ENCODE data around the gene ATP6V1G3. TPM values are rescaled to one million over a fixed set of nuclear protein-coding genes. Genes with fewer than 3 reads are reported as not detected.

The ATP6V1G3 gene
- total RNA-seq, 4 donors from 2014 or later: not detected

- Histone ChIP-seq H3K27ac (no peak overlapping the region), H3K4me3 (no peak overlapping the region), H3K27me3 (no peaks in the 10 kb centered on the region), H3K36me3 (no peaks in the 10 kb centered on the region), H3K4me1 (peaks cover 0 to 4% (median 0%) of the 10 kb centered on the region in 4 donors), H3K9me3 (no peaks in the 10 kb centered on the region)
- in situ Hi-C loops (cut with MboI; ENCODE audit: low pct_ligation_motif_present in 1 of 4, low pct_unique_long_range_greater_than_20kb in 1 of 4, low sequenced_read_pairs in 3 of 4) (no loop called here), intact Hi-C loops (cut with DNase I; ENCODE audit: low total_unique reads) (no loop called here)
- 67 to 77% methylated on average over 3 of the region's 3 CpGs for WGBS, 2 donors (ENCODE audit: low coverage in 1 of 2)
- no peak for DNase-seq
- TF ChIP-seq CTCF (IDR thresholded peaks at IDR 0.05): no peak
- TF ChIP-seq EP300 (IDR thresholded peaks at IDR 0.05; ENCODE audit: low read depth): no peak
- TF ChIP-seq POLR2A (IDR thresholded peaks at IDR 0.05): no peak
- TF ChIP-seq POLR2AphosphoS5 (IDR thresholded peaks at IDR 0.05): no peak
These were observed 44.8 kb downstream of the ATP6V1G3 start for GRCh38 chr1:198495631-198496030.

GRCh38 chr1:198494658-198495103, 45.8 kb downstream of the ATP6V1G3 start:
- Histone ChIP-seq H3K27ac (no peak overlapping the region), H3K36me3 (no peaks in the 10 kb centered on the region), H3K4me1 (peaks cover 0 to 4% (median 0%) of the 10 kb centered on the region in 4 donors), H3K9me3 (no peaks in the 10 kb centered on the region), H3K27me3 (no peaks in the 10 kb centered on the region), H3K4me3 (no peak overlapping the region)
- intact Hi-C loops (cut with DNase I; ENCODE audit: low total_unique reads): no loop called here
- TF ChIP-seq CTCF (IDR thresholded peaks at IDR 0.05) (no peak), EP300 (IDR thresholded peaks at IDR 0.05; ENCODE audit: low read depth) (no peak), POLR2AphosphoS5 (IDR thresholded peaks at IDR 0.05) (no peak), POLR2A (IDR thresholded peaks at IDR 0.05) (no peak)
- in situ Hi-C loops (cut with MboI; ENCODE audit: low pct_ligation_motif_present in 1 of 4, low pct_unique_long_range_greater_than_20kb in 1 of 4, low sequenced_read_pairs in 3 of 4): no loop called here
- WGBS, 2 donors (ENCODE audit: low coverage in 1 of 2): 99% methylated on average over 13 of the region's 13 CpGs; no CpG with 5 or more reads in 1 of the 2 donors
- no peak for DNase-seq

- in situ Hi-C loops (cut with MboI; ENCODE audit: low pct_ligation_motif_present in 1 of 4, low pct_unique_long_range_greater_than_20kb in 1 of 4, low sequenced_read_pairs in 3 of 4): no loop called here
- no peaks in the 10 kb centered on the region for H3K36me3 ChIP-seq
- DNase-seq: no peak
- H3K4me3 ChIP-seq: no peak overlapping the region
- TF ChIP-seq POLR2A (IDR thresholded peaks at IDR 0.05): no peak
- TF ChIP-seq POLR2AphosphoS5 (IDR thresholded peaks at IDR 0.05): no peak
- no peak for TF ChIP-seq CTCF (IDR thresholded peaks at IDR 0.05)
- TF ChIP-seq EP300 (IDR thresholded peaks at IDR 0.05; ENCODE audit: low read depth): no peak
- H3K27me3 ChIP-seq: no peaks in the 10 kb centered on the region
- intact Hi-C loops (cut with DNase I; ENCODE audit: low total_unique reads): no loop called here
- H3K4me1 ChIP-seq: peaks cover 0 to 4% (median 0%) of the 10 kb centered on the region in 4 donors
- 95% methylated on average over 5 of the region's 5 CpGs; no CpG with 5 or more reads in 1 of the 2 donors for whole genome bisulfite sequencing, 2 donors (ENCODE audit: low coverage in 1 of 2)
- no peak overlapping the region for H3K27ac ChIP-seq
- H3K9me3 ChIP-seq: no peaks in the 10 kb centered on the region
These were observed 46.3 kb downstream of the ATP6V1G3 start for GRCh38 chr1:198494139-198494538.

- Histone ChIP-seq H3K36me3 (no peaks in the 10 kb centered on the region), H3K27ac (no peak overlapping the region), H3K9me3 (no peaks in the 10 kb centered on the region), H3K27me3 (no peaks in the 10 kb centered on the region), H3K4me3 (no peak overlapping the region), H3K4me1 (peaks cover 0 to 4% (median 0%) of the 10 kb centered on the region in 4 donors)
- intact Hi-C loops (cut with DNase I; ENCODE audit: low total_unique reads): no loop called here
- 94% methylated on average over 8 of the region's 10 CpGs; no CpG with 5 or more reads in 1 of the 2 donors for WGBS, 2 donors (ENCODE audit: low coverage in 1 of 2)
- in situ Hi-C loops (cut with MboI; ENCODE audit: low pct_ligation_motif_present in 1 of 4, low pct_unique_long_range_greater_than_20kb in 1 of 4, low sequenced_read_pairs in 3 of 4): no loop called here
- DNase-seq: no peak
- TF ChIP-seq CTCF (IDR thresholded peaks at IDR 0.05) (no peak), POLR2AphosphoS5 (IDR thresholded peaks at IDR 0.05) (no peak), EP300 (IDR thresholded peaks at IDR 0.05; ENCODE audit: low read depth) (no peak), POLR2A (IDR thresholded peaks at IDR 0.05) (no peak)
These were observed 47.2 kb downstream of the ATP6V1G3 start for GRCh38 chr1:198493329-198493728.

Measured in transverse colon (tissue), 4 donors.